HepG2 (cell line): Measurements from ENCODE around the gene LYSMD3. TPM values are rescaled to one million over a fixed set of nuclear protein-coding genes. Genes with fewer than 3 reads are reported as not detected.

Source experiments
- polyA plus RNA-seq, 8 experiments: library from polyadenylated mRNA; depleted of rRNA in 3 of 8; stranded (reverse) in 7 of 8; unstranded in 1 of 8; fragments of >200 nt; fragmentation: Illumina TruSeq in 4 of 8; extraction: Trizol in 4 of 8; gene quantifications; 2 replicates each; pipeline versions ENCODE4 v1.2.1 to v1.2.3, GENCODE V29; 2011 to 2016; ENCODE audit warnings: low read depth in 4 of 8, missing spikeins in 1 of 8, mixed read lengths in 1 of 8; ENCODE audit not compliant: insufficient read depth in 1 of 8
- total RNA-seq, 5 experiments: library from RNA; depleted of rRNA; stranded (reverse); fragments of >200 nt; fragmentation: Illumina TruSeq; extraction: Trizol; gene quantifications; 2 replicates each; pipeline ENCODE4 v1.2.3, GENCODE V29; 2016; ENCODE audit warnings: low read depth in 1 of 5

The LYSMD3 gene
- total and polyA plus RNA-seq, 2 of the 13 experiments (the other 11 are each of a cell fraction or from before 2014, with no cell fraction given): 9.1 to 13.8 TPM

Other genes with a start within 250 kb of the LYSMD3 start
- 71.5 and 111 TPM in 2 replicates for gene CETN3, start 119.8 kb downstream of the LYSMD3 start, total RNA-seq (2016; rRNA removed; fragmentation: Illumina TruSeq; extraction: Trizol)
- 10.9 and 15.4 TPM in 2 replicates for gene CETN3, start 119.8 kb downstream of the LYSMD3 start, polyA plus RNA-seq (2011; rRNA removed)
- gene MBLAC2, start 54.8 kb downstream of the LYSMD3 start, total RNA-seq (2016; rRNA removed; fragmentation: Illumina TruSeq; extraction: Trizol): 4.1 and 5.7 TPM in 2 replicates
- gene MBLAC2, start 54.8 kb downstream of the LYSMD3 start, polyA plus RNA-seq (2011; rRNA removed): 2.9 and 3.5 TPM in 2 replicates
- gene POLR3G, start 54.7 kb downstream of the LYSMD3 start, total RNA-seq (2016; rRNA removed; fragmentation: Illumina TruSeq; extraction: Trizol): 7.3 and 11.2 TPM in 2 replicates
- gene POLR3G, start 54.7 kb downstream of the LYSMD3 start, polyA plus RNA-seq (2011; rRNA removed): 1.1 and 1.2 TPM in 2 replicates
- 0.84 and 1.7 TPM in 2 replicates for gene ADGRV1, start 29.2 kb upstream of the LYSMD3 start, total RNA-seq (2016; rRNA removed; fragmentation: Illumina TruSeq; extraction: Trizol)
- 3.9 and 5.9 TPM in 2 replicates for gene ADGRV1, start 29.2 kb upstream of the LYSMD3 start, polyA plus RNA-seq (2011; rRNA removed)